HG03060 (cell line): ENCODE results near the gene THRA.
"Not testable (repeated sequence)": the region's sequence is repeated elsewhere in the genome, so short reads cannot be mapped to it uniquely, and the experiment has no call there.

Experiments
- ATAC-seq: cut with Tn5 transposase; IDR thresholded peaks from one replicate; pipeline ENCODE4 v1.9.1; 2021; ENCODE audit warnings: low read depth, moderate number of reproducible peaks; ENCODE audit not compliant: unreplicated experiment

Gene THRA

DNA sequence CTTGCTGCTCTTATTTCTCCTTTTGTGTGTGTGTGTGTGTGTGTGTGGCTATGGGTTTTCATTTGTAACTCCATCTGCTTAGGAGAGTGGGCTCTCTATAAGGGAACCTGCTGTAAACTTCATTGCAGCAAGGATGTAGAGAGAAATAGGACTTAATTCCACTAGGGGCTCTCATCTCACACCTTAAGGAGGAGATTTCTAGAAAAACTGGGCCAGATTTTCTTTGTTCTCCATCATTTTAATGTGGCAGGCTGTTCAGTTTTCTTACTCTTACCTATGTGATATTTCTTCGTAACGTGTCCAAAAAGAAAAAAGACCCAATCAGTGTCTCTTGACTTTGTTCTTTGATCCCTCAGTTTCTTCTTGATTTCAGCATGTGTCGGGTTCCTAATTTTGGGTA lies 73.1 kb downstream of the THRA start:
- ATAC-seq = no peak

DNA sequence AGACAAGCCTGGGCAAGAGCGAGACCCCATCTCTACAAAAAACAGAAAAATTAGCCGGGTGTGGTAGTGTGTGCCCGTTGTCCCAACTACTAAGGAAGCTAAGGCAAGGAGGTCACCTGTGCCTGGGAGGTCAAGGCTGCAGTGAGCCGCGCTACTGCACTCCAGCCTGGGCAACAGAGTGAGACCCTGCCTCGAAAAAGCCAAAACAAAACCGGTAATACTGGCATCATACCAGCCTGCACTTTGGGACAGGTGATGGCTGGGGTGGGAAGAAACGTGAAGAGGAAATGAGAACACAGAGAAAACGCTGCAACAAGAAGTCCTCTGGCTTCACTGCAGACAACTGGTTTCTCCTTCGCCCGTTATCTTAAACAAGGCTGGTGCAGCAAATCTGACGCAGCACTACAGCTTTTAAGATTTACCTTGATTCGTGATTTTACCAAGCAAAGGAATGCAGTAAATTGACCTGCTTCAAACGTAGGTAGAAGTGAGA lies 76.8 kb downstream of the THRA start:
- peak; percentile 3 for ATAC-seq

DNA sequence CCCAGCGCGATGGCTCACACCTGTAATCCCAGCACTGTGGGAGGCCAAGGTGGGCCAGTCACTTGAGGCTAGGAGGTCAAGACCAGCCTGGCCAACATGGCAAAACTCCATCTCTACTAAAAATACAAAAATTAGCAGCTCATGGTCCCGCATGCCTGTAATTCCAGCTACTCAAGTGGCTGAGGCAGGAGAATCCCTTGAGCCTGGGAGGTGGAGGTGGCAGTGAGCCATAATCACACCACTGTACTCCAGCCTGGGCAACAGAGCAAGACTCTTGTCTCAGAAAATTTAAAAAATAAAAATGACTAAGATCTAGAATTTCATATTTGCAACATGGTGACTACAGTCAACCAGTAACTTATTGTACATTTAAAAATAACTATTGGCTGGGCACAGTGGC lies 80.4 kb downstream of the THRA start:
- ATAC-seq = not testable (repeated sequence)
